Measurements from ENCODE around the gene SLC38A1.
A peak's percentile ranks its signal among the peaks of the same experiment; 100 is the strongest.

SLC38A1 gene

GRCh38 chr12:46230306-46230705 is 38.5 kb downstream of the SLC38A1 start:
- H3K9ac ChIP-seq, result no peak overlapping the region
- H3K4me1 ChIP-seq, result no peaks in the 10 kb centered on the region
- peaks cover 9% of the 10 kb centered on the region for H3K79me2 ChIP-seq
- H2AFZ ChIP-seq, result no peak overlapping the region
- TF ChIP-seq CTCF (IDR thresholded peaks at IDR 0.05), result no peak
- no peaks in the 10 kb centered on the region for H3K36me3 ChIP-seq (ENCODE audit: control insufficient read depth, insufficient read depth, low read length)
- H3K4me3 ChIP-seq (ENCODE audit: low read depth, low read length), result no peak overlapping the region
- no peak overlapping the region for H3K27ac ChIP-seq
- no peaks in the 10 kb centered on the region for H3K27me3 ChIP-seq (ENCODE audit: control insufficient read depth, insufficient read depth, low read length)
- H3K4me2 ChIP-seq (ENCODE audit: low read length), result no peak overlapping the region
- H3K9me3 ChIP-seq (ENCODE audit: control insufficient read depth, low read length), result no peaks in the 10 kb centered on the region

- H3K4me2 ChIP-seq (ENCODE audit: low read length), result no peak overlapping the region
- H2AFZ ChIP-seq, result no peak overlapping the region
- no peaks in the 10 kb centered on the region for H3K27me3 ChIP-seq (ENCODE audit: control insufficient read depth, insufficient read depth, low read length)
- TF ChIP-seq CTCF (IDR thresholded peaks at IDR 0.05), result no peak
- H3K9ac ChIP-seq, result no peak overlapping the region
- no peaks in the 10 kb centered on the region for H3K36me3 ChIP-seq (ENCODE audit: control insufficient read depth, insufficient read depth, low read length)
- H3K79me2 ChIP-seq, result peaks cover 9% of the 10 kb centered on the region
- H3K4me3 ChIP-seq (ENCODE audit: low read depth, low read length), result no peak overlapping the region
- no peaks in the 10 kb centered on the region for H3K4me1 ChIP-seq
- H3K9me3 ChIP-seq (ENCODE audit: control insufficient read depth, low read length), result no peaks in the 10 kb centered on the region
- no peak overlapping the region for H3K27ac ChIP-seq
Measured at GRCh38 chr12:46227616-46228015, 41.2 kb downstream of the SLC38A1 start.

- Histone ChIP-seq H3K27me3 (ENCODE audit: control insufficient read depth, insufficient read depth, low read length) (no peaks in the 10 kb centered on the region), H2AFZ (no peak overlapping the region), H3K36me3 (ENCODE audit: control insufficient read depth, insufficient read depth, low read length) (no peaks in the 10 kb centered on the region), H3K4me3 (ENCODE audit: low read depth, low read length) (no peak overlapping the region), H3K4me2 (ENCODE audit: low read length) (no peak overlapping the region), H3K79me2 (peaks cover 7% of the 10 kb centered on the region), H3K9me3 (ENCODE audit: control insufficient read depth, low read length) (no peaks in the 10 kb centered on the region), H3K4me1 (peaks cover 30% of the 10 kb centered on the region), H3K9ac (no peak overlapping the region), H3K27ac (no peak overlapping the region)
- no peak for TF ChIP-seq CTCF (IDR thresholded peaks at IDR 0.05)
Measured at GRCh38 chr12:46224386-46224785, 44.5 kb downstream of the SLC38A1 start.

- Histone ChIP-seq H3K27ac (peak overlapping the region; percentile 87), H3K9ac (no peak overlapping the region), H3K4me1 (peaks cover 43% of the 10 kb centered on the region), H3K4me2 (ENCODE audit: low read length) (no peak overlapping the region), H2AFZ (no peak overlapping the region), H3K27me3 (ENCODE audit: control insufficient read depth, insufficient read depth, low read length) (no peaks in the 10 kb centered on the region), H3K79me2 (peaks cover 5% of the 10 kb centered on the region), H3K36me3 (ENCODE audit: control insufficient read depth, insufficient read depth, low read length) (no peaks in the 10 kb centered on the region), H3K9me3 (ENCODE audit: control insufficient read depth, low read length) (no peaks in the 10 kb centered on the region), H3K4me3 (ENCODE audit: low read depth, low read length) (no peak overlapping the region)
- TF ChIP-seq CTCF (IDR thresholded peaks at IDR 0.05), result no peak
Measured at GRCh38 chr12:46223047-46223446, 45.8 kb downstream of the SLC38A1 start.

- Histone ChIP-seq H3K9me3 (ENCODE audit: control insufficient read depth, low read length) (no peaks in the 10 kb centered on the region), H3K4me3 (ENCODE audit: low read depth, low read length) (no peak overlapping the region), H3K27me3 (ENCODE audit: control insufficient read depth, insufficient read depth, low read length) (no peaks in the 10 kb centered on the region), H3K27ac (peak overlapping the region; percentile 87), H3K36me3 (ENCODE audit: control insufficient read depth, insufficient read depth, low read length) (no peaks in the 10 kb centered on the region), H3K4me2 (ENCODE audit: low read length) (no peak overlapping the region), H3K4me1 (peaks cover 43% of the 10 kb centered on the region), H2AFZ (no peak overlapping the region), H3K9ac (no peak overlapping the region), H3K79me2 (peaks cover 1% of the 10 kb centered on the region)
- TF ChIP-seq CTCF (IDR thresholded peaks at IDR 0.05), result no peak
Measured at GRCh38 chr12:46222636-46223035, 46.2 kb downstream of the SLC38A1 start.

Data from parathyroid adenoma (tissue), 2 donors.